ENCODE measurements around the gene KREMEN2. TPM values are rescaled to one million over a fixed set of nuclear protein-coding genes. Genes with fewer than 3 reads are reported as not detected.
A peak's percentile ranks its signal among the peaks of the same experiment; 100 is the strongest.

Gene KREMEN2
- total and polyA plus RNA-seq, 9 of the 15 experiments (the other 6 are each of a cell fraction or from before 2014, with no cell fraction given): 0.04 to 7.7 (median 1.5) TPM; not detected in 1

GRCh38 chr16:2981899-2982250 is 17.8 kb downstream of the KREMEN2 start:
- peak overlapping the region; percentile 99 for H3K27ac ChIP-seq (ENCODE audit: extremely low read depth, low read depth, low read length)
- TF ChIP-seq NFE2 (IDR thresholded peaks at IDR 0.05; ENCODE audit: low read depth): peak; percentile 4; the same call in 1 of the 2 replicates
- TF ChIP-seq TRIM28 (IDR thresholded peaks at IDR 0.05): peak; percentile 15; the same call in 1 of the 2 replicates
- TF ChIP-seq, protein P1, sequence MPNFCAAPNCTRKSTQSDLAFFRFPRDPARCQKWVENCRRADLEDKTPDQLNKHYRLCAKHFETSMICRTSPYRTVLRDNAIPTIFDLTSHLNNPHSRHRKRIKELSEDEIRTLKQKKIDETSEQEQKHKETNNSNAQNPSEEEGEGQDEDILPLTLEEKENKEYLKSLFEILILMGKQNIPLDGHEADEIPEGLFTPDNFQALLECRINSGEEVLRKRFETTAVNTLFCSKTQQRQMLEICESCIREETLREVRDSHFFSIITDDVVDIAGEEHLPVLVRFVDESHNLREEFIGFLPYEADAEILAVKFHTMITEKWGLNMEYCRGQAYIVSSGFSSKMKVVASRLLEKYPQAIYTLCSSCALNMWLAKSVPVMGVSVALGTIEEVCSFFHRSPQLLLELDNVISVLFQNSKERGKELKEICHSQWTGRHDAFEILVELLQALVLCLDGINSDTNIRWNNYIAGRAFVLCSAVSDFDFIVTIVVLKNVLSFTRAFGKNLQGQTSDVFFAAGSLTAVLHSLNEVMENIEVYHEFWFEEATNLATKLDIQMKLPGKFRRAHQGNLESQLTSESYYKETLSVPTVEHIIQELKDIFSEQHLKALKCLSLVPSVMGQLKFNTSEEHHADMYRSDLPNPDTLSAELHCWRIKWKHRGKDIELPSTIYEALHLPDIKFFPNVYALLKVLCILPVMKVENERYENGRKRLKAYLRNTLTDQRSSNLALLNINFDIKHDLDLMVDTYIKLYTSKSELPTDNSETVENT (CRISPR knock-in tag; IDR thresholded peaks at IDR 0.05): peak; percentile 41; the same call in 1 of the 2 replicates
- peak in 1 of 2 experiments; percentile 50; a peak in 1 of 4 replicates for TF ChIP-seq HDAC1 (IDR thresholded peaks at IDR 0.05)
- TF ChIP-seq ETS2 (tag; IDR thresholded peaks at IDR 0.05; ENCODE audit: borderline replicate concordance, poor library complexity, severe bottlenecking): no peak
- TF ChIP-seq NFE2L1 (tag; IDR thresholded peaks at IDR 0.05; ENCODE audit: borderline replicate concordance, low read depth): no peak
- TF ChIP-seq WHSC1 (IDR thresholded peaks at IDR 0.05; ENCODE audit: low read length): no peak
- TF ChIP-seq ARNT (IDR thresholded peaks at IDR 0.05): no peak
- TF ChIP-seq ZSCAN29 (IDR thresholded peaks at IDR 0.05): peak; percentile 48; the same call in 1 of the 2 replicates
- peak; percentile 8; the same call in 1 of the 2 replicates for TF ChIP-seq ETV5 (CRISPR knock-in tag; IDR thresholded peaks at IDR 0.05; ENCODE audit: low read depth)
- TF ChIP-seq TBP (optimal IDR thresholded peaks at IDR 0.05; ENCODE audit: low read depth, low read length): peak; percentile 40
- TF ChIP-seq RBM14 (IDR thresholded peaks at IDR 0.05; ENCODE audit: borderline replicate concordance, insufficient read depth, low read depth, low read length): no peak
- 0 out of 4 replicates have a peak, but pooled peaks of 1 of the 2 experiments have one; percentile 8 for TF ChIP-seq TRIM24 (IDR thresholded peaks at IDR 0.05)
- peak; percentile 47 to 48; a peak in 2 of 4 replicates for TF ChIP-seq FOXK2 (conservative IDR thresholded peaks at IDR 0.05 in 1 of 2, IDR thresholded peaks at IDR 0.05 in 1 of 2; ENCODE audit: low read depth in 2 of 2)
- TF ChIP-seq CTBP1 (IDR thresholded peaks at IDR 0.05; ENCODE audit: borderline replicate concordance): 0 out of 2 replicates have a peak, but pooled peaks have one; percentile 43
- 0 out of 2 replicates have a peak, but pooled peaks have one; percentile 59 for TF ChIP-seq GATAD2A (IDR thresholded peaks at IDR 0.05)
- peak in 1 of 2 experiments; percentile 38; a peak in 1 of 4 replicates for TF ChIP-seq KDM1A (IDR thresholded peaks at IDR 0.05)
- TF ChIP-seq NCOR1 (IDR thresholded peaks at IDR 0.05): peak; percentile 35; the same call in 1 of the 2 replicates
- TF ChIP-seq ZNF324 (CRISPR knock-in tag; IDR thresholded peaks at IDR 0.05): no peak
- TF ChIP-seq SMARCC2 (IDR thresholded peaks at IDR 0.05; ENCODE audit: low read depth): peak; percentile 63; the same call in 1 of the 2 replicates
- TF ChIP-seq FOXJ3 (CRISPR knock-in tag; IDR thresholded peaks at IDR 0.05): no peak
- TF ChIP-seq ZEB2 (IDR thresholded peaks at IDR 0.05): peak; percentile 76
- peak; percentile 5; the same call in 1 of the 2 replicates for TF ChIP-seq CXXC5 (CRISPR knock-in tag; IDR thresholded peaks at IDR 0.05)

More at GRCh38 chr16:2981899-2982250, 17.8 kb downstream of the KREMEN2 start:
- H3K4me3 ChIP-seq: peak overlapping the region; percentile 63
- H3K79me2 ChIP-seq (ENCODE audit: control insufficient read depth, insufficient read depth, low read length): peaks cover 41% of the 10 kb centered on the region
- H3K9me3 ChIP-seq (replicated peaks; ENCODE audit: control insufficient read depth, insufficient read depth, low read depth, low read length): no peaks in the 10 kb centered on the region
- peak overlapping the region; percentile 97 for H3K4me2 ChIP-seq (ENCODE audit: insufficient read depth, low read length)
- peaks cover 19 to 77% of the 10 kb centered on the region in 2 experiments for H3K4me1 ChIP-seq (replicated peaks in 1 of 2; ENCODE audit: control insufficient read depth in 2 of 2, insufficient read depth in 2 of 2, low read length in 2 of 2)
- in situ Hi-C loops (cut with MboI) (no loop called here), intact Hi-C loops (cut with micrococcal nuclease) (loop anchor here (2.0 to 5.0 kb wide), 4 partner anchors 13 to 110 kb away; partner anchors contain the start of gene PAQR4)
- peak overlapping the region; percentile 72 for H2AFZ ChIP-seq (ENCODE audit: low read depth, low read length)
- POLR2A ChIA-PET: interaction anchor here (0.8 to 3.5 kb wide), 9 partner anchors 9 to 98 kb away, joined by 3 to 23 read pairs (median 4); partner anchors contain the start of genes FLYWCH2 and PAQR4
- H3K9me1 ChIP-seq (ENCODE audit: control insufficient read depth, insufficient read depth, low read length): no peaks in the 10 kb centered on the region
- FAIRE-seq (no peak), ATAC-seq (peak; percentile 5), DNase-seq (ENCODE audit: extremely low read depth in 1 of 4, low spot score in 3 of 4) (peak; percentile 49 to 69 (median 52))
- H3K36me3 ChIP-seq (ENCODE audit: control insufficient read depth, insufficient read depth, low read length): peaks cover 26% of the 10 kb centered on the region; the same call in 2 of the 3 replicates
- BruUV-seq (replicated peaks): no TSS peak
- 0% methylated on average over 4 of the region's 4 CpGs for WGBS (ENCODE audit: insufficient coverage, low coverage, missing lambda C conversion rate)
- H4K20me1 ChIP-seq (replicated peaks; ENCODE audit: control insufficient read depth, insufficient read depth, low read length): no peaks in the 10 kb centered on the region
- CTCF ChIA-PET (ENCODE audit: low intra/inter-chr PET ratio): interaction anchor here (0.5 to 0.6 kb wide), 2 partner anchors 106 to 1326 kb away, joined by 3 to 6 read pairs; no protein-coding TSS in a partner anchor
- H3K9ac ChIP-seq (ENCODE audit: insufficient read depth in 1 of 2, low read depth in 2 of 2, low read length in 2 of 2): peak overlapping the region; percentile 97 to 100
- no peaks in the 10 kb centered on the region for H3K27me3 ChIP-seq (ENCODE audit: control insufficient read depth in 2 of 2, insufficient read depth in 2 of 2, low read length in 2 of 2)

Data from K562 (cell line).